Stimulated activated CD8-positive, alpha-beta memory T cell treated with anti-CD3 and anti-CD28 coated beads, Interleukin-12 subunit alpha, Interleukin-12 subunit beta, amount 100 ng/mL, for 24 hours (primary cell): ENCODE data around the gene UPF2.

Experiments used
- DNase-seq: peaks from one replicate; pipeline ENCODE4 v3.0.0-alpha.2; 2020; ENCODE audit errors: extremely low read depth

Gene UPF2

GRCh38 chr10:11959966-11960365 is 82.6 kb downstream of the UPF2 start:
- no peak for DNase-seq

GRCh38 chr10:11958956-11959355 is 83.7 kb downstream of the UPF2 start:
- DNase-seq, result no peak

DNA sequence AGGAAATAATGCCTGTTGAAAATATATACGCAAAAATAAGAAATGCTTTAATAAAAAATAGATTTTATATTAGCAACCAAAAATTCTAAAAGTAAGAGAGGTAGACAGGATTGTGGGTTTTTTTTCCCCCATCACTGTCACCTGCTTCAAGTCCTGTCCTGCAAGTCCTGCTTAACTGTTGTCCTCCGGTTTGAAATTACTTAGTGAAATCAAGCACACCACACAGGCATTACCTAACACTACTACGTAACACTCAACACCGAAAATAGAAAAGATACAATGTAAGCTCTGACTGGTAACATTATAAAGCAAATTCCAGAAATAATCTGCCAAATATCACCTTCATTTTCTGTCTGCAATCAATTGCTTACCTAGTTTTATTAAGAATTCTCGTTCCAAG is 90.9 kb downstream of the UPF2 start:
- no peak for DNase-seq

DNA sequence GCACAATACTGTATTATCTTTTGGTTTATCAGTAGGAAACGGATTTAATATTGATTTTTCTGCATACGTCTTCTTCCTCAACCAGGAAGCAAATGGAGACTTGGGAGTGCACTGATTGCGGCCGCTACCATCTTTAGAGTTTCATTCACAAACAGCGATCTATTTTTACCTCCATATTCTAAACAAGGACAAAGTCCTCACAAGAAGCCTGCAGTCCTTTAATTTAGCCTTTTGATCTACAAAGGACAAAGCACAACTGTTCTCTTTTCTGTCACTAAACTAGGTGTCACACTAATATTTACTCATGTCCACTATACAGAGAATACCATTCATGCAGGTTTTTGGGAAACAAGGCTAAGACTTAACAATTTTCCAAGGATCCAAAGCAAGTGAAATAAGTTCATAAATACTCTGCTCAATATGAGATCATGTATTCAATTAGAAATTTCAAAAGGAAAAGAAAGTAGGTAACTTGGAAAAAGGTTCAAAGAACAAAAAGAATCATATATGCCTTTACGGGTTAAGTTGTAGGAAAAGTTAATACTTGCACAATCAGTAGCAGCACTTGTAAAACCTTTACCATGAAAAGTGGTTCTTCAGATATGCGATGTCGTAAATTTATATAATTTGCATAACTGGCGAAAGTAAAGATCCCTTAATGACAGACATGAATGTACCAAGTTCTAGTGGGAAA is 92.1 kb downstream of the UPF2 start:
- no peak for DNase-seq

DNA sequence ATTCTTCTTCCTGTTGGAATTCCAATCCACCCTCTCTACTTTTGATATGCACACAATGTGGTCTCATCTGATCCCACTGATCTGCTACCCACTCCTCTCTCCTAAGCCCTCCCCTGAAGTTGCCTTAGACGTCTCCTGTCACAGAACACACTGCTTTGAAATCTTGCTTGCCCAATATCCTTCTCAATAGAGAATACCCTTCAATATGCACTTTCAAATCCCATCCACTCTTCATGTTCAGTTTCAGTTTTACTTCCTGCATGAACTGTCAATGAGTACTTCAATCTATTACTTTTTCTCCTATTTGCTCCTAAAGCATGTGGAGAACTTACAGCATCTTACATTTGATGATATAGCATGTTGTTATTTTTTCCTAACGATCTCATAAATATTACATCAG is 93.5 kb downstream of the UPF2 start:
- DNase-seq, result no peak

DNA sequence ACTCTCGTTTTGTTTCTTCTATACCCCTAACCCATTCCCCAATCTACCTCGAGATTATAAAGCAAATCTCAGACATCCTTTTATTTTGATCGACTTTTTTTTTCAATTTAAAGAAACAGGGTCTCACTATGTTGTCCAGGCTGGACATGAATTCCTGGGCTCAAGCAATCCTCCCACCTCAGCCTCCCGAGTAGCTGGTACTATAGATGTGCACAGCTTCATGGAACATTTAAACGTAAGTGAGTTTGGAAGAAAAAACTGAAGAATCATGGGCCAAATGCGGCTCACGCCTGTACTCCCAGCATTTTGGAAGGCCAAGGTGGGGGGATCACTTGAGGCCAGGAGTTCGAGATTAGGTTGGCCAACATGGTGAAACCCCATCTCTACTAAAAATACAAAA is 96.0 kb downstream of the UPF2 start:
- DNase-seq, result no peak

DNA sequence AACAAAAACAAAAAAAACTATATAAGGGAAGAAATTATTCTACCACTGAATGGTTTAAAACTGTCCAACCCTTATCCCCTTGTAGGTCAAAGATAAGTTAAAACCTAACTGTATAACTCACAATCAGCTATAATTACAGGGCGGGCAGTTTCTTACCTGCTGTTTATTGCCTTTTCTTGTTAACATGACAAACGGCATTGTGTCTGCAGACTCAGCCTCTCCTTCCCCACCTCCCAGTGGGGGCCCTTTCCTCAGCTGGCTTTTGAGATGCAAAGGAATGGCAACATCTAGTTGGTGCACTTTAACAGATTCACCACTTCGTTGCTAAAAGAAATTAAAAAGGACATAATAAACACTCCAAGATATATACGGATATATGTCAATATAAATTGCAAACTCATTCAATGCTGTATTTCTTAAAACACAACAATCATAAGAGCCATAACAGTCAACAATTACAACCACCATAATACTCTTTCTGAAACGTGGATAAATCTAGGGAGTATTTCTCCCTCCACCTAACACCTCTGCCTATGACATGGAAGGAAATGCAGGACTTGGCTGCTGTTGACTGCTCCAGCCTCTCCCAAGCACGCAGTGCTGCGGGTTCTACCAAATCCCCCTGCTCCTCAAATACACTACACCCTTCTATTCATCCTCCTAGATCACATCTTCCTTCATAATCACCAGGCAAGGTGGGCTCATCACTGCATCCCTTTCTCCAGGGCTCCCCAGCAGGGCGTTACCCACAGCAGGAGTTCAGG is 106.0 kb downstream of the UPF2 start:
- DNase-seq, result no peak

DNA sequence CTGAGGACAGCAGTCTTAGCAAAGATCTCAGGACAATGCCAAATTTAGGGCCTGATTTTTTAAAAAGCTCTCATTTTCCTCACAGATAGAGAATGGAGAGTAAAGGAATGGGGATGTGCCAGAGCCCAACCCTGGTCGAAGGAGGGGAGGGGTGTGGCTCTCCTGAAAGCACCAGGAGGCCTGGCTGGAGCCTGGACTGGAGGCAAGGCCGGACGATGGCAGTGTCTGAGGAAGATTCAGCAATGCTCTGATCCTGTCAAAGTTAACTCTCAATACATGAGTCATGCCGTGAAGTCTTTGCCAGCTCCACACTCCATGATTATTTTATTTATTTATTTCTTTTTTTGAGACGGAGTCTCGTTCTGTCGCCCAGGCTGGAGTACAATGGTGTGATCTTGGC is 108.3 kb downstream of the UPF2 start:
- no peak for DNase-seq

DNA sequence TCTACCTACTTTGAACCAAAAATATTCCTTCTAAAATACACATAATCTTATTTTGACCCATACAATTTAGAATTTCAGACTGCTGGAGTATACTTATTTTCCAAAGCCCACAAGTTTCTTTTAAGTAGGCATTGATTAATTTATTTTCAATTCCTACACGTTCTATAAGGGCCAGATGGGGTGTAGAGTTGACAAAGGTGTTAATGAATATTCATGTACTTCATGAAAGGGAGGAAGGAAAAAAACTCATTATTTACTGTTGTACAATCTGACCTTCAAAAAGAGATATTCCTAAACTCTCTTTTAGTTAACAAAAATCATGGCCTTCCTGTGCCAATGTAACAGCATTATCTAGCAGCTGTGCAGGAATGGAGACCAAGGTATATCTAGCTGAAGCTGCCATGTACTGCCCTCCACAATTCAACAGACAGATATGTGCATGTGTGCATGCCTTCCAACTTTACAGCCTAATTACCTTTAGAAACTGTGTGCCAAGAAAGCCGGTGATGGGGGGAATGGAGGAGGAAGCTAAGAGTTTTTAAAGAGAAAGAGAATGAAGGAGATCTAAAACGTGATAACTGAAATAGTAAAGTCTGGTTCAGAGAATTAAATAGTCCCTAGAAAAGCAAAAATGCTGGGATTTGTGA is 108.9 kb downstream of the UPF2 start:
- DNase-seq, result no peak

- no peak for DNase-seq
Measured at GRCh38 chr10:11931038-11931437, 111.6 kb downstream of the UPF2 start.

- DNase-seq, result no peak
Measured at GRCh38 chr10:11930312-11930978, 112.2 kb downstream of the UPF2 start.

- DNase-seq, result no peak
Measured at GRCh38 chr10:11927746-11928145, 114.9 kb downstream of the UPF2 start.

DNA sequence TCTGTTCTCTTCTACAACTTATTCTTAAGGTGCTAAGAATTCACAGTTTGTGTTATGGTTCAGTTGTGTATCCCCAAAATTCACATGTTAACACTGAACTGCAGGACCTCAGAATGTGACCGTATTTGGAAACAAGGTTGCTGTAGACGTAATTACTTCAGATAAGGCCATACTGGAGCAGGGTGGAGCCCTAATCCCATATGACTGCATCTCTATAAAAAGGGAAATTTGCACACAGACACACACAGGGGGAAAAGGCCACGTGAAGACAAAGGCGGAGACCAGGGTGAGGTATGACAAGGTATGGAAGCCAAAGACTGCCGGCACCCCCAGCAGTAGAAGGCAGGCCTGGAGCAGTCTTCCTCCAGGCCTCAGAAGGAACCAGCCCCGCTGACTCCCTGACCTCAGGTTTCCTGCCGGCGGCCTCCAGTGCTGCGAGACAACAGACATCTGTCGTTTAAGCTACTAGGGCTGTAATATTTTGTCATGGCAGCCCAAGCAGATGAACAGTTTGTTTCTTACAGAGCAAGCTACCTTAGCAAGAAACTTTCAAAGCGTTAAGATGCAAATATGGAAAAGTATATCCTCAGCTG is 120.7 kb downstream of the UPF2 start:
- no peak for DNase-seq

- DNase-seq, result no peak
Measured at GRCh38 chr10:11919271-11919670, 123.3 kb downstream of the UPF2 start.

GRCh38 chr10:11918384-11918783 is 124.2 kb downstream of the UPF2 start:
- DNase-seq, result no peak

DNA sequence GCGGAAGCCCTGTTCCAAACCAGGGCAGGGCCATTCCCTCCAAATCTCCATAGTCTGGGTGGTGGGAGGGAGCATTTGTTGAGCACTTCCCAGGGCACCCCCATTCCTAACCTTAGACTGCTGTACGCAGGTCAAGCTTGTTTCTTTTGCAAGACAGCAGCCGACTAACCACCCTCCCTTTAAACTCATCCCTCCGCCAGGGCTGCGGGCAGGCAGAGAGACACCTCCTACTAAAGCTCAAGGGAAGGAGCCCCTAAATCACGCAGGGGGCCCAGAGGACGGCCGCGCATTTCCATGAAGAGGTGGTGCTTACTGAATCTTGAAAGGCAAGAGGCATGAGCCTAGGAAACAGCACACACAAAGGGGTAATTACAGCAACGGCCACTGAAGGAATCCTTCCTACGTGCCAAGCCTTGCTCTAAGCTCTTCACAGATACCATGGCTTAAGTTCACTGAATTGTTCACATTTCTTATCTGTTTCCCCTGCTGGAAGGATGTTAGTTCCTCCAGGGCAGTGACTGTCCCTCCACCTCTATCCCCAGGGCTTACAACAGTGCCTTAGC is 129.4 kb downstream of the UPF2 start:
- no peak for DNase-seq

DNA sequence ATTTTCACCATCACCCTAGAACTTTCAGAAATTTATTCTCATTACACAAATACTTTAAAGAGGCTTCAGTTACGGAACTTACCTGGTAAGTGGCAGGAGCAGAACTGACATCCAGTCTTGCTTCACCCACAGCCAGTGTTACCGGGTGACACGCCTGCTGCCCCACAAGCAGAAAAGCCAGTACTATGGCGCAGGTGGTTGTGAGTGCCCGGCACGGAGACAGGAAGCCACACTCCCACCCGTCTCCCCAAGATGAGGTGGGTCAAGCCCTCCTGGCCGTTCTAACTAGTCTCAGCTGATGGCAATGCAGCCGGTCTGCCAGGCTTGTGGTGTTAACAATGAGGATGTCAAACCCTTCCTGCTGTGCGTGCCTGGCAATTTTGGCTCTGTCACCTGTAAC is 132.5 kb downstream of the UPF2 start:
- DNase-seq, result no peak

- DNase-seq, result no peak
Measured at GRCh38 chr10:11909618-11910017, 133.0 kb downstream of the UPF2 start.

- DNase-seq, result no peak
Measured at GRCh38 chr10:11908991-11909390, 133.6 kb downstream of the UPF2 start.

GRCh38 chr10:11908536-11908935 is 134.1 kb downstream of the UPF2 start:
- DNase-seq, result no peak

- no peak for DNase-seq
Measured at GRCh38 chr10:11907914-11908313, 134.7 kb downstream of the UPF2 start.

DNA sequence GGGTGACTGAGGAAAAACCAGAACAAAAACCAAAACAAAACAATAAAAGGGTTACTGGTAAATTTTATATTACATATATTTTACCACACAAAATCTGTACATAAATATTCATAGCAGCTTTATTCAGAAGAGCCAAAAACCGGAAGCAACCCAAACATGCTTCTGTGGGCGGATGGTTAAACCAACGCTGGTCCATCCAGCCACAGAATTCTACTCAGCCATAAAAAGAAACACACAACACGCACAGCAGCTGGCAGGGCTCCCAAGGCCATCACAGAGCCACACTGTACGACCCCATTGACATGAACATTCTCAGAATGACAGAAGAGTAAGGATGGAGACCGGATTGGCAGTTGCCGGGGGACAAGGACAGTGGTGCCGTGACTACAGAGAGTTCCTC is 135.9 kb downstream of the UPF2 start:
- no peak for DNase-seq
